AG10803 (cell line): Measurements from ENCODE around the gene MICALL1.
A peak's percentile ranks its signal among the peaks of the same experiment; 100 is the strongest.

Experiments used
- DNase-seq: peaks from one replicate; pipeline ENCODE4 v3.0.0; 2010; ENCODE audit warnings: low read depth
- H3K4me3 ChIP-seq: 2 replicates; pipeline ENCODE4 v1.5.1; 2011; ENCODE audit warnings: mild to moderate bottlenecking, low read length, control low read depth
- TF ChIP-seq, protein P1 (sequence below): conservative IDR thresholded peaks from 2 replicates; pipeline ENCODE4 v1.5.1; 2011; ENCODE audit warnings: mild to moderate bottlenecking, low read length, control low read depth, inconsistent platforms

The MICALL1 gene

DNA sequence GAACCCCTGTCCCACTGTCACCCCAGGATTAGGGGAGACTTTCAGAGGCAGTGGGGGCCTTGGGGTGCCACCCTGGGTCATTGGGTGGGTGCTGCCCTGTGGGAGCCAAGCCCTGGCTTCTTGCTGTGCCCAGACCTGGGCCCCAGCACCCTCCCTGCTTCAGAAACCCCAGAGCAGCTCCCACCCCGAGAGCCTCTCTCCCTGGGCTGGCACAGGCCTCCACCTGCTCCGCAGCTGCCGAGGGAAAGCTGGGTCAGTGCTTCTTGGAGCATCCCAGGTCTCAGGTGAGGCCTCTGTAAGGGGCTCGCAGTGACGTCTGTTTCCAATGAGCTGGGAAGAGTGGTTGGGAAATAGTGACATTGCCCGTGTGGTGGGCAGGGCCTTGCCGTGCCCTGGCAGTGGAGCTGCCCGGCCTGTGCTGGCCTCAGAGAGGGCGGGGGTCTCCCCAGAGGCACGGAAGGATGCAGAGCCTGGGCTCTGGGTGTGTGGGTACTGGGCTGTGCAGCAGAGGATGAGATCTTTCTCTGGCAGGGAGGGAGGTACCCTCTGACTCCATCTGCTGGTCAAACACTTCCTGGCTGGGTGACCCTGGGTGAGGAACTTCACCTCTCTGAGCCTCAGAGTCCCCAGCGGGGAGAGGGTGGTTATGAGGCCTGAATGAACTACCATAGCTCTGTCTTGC lies 24.3 kb downstream of the MICALL1 start:
- no peak overlapping the region for H3K4me3 ChIP-seq
- TF ChIP-seq, protein P1, sequence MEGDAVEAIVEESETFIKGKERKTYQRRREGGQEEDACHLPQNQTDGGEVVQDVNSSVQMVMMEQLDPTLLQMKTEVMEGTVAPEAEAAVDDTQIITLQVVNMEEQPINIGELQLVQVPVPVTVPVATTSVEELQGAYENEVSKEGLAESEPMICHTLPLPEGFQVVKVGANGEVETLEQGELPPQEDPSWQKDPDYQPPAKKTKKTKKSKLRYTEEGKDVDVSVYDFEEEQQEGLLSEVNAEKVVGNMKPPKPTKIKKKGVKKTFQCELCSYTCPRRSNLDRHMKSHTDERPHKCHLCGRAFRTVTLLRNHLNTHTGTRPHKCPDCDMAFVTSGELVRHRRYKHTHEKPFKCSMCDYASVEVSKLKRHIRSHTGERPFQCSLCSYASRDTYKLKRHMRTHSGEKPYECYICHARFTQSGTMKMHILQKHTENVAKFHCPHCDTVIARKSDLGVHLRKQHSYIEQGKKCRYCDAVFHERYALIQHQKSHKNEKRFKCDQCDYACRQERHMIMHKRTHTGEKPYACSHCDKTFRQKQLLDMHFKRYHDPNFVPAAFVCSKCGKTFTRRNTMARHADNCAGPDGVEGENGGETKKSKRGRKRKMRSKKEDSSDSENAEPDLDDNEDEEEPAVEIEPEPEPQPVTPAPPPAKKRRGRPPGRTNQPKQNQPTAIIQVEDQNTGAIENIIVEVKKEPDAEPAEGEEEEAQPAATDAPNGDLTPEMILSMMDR: peak; percentile 65
- DNase-seq: peak; percentile 37

DNA sequence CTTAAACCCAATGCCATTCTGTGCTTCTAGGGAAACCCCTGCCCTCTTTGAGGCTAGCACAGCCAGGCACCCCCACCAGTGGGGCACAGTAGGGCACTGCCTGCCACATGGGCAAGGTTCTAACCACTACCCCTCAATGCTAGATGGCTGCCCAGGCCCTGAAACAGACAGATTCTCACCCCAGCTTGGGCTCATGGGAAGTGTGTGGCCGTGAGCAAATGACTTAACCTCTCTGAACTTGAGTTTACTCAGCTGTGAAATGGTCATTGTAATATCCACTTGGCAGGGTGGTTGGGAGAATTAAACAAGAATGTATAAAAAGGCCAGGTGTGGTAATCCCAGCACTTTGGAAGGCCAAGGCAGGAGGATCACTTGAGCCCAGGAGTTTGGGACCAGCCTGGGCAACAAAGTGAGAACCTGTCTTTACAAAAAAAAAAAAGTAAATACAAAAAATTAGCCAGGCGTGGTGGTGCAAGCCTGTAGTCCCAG lies 24.9 kb downstream of the MICALL1 start:
- TF ChIP-seq, protein P1: no peak
- DNase-seq: no peak
- H3K4me3 ChIP-seq: no peak overlapping the region

DNA sequence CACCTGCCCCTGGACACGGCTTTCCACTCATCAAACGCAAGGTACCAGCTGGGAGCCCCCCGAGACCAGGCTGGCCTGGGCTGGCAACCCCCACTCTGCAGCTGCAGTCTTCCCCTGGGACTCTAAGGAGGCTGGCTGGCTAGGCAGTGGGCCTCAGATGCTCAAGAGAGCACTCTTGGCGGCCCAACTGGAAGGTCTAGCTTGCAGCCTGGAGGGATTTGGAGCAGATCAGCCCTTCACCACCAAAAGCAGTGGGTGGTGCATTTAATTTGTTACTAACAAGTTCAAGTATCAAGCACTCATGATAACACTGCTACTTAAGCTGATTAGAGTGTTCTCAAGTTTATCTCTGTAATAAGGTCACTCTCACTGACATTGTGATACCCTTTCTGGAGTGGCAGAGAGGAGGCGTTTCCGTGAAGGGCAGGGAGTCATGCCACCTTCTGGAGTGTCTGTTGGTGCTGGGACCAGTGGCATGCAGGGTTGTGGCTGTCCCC lies 25.8 kb downstream of the MICALL1 start:
- no peak overlapping the region for H3K4me3 ChIP-seq
- no peak for DNase-seq
- TF ChIP-seq, protein P1: no peak

DNA sequence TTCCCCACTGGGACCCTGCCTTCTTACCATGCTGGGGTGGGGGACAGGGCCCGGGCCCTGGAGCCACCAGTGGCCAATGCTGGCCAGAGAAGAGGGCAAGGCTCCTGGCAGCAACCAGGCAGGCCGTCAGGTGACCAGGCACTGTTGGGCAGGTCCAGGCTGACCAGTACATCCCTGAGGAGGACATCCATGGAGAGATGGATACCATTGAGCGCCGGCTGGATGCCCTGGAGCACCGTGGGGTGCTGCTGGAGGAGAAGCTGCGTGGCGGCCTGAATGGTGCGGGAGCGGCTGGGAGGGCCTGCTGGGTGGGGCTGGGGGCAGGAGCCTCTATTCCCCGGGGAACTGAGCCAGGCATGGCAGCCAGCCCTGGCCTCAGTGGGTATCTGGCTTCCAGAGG lies 26.3 kb downstream of the MICALL1 start:
- H3K4me3 ChIP-seq: no peak overlapping the region
- DNase-seq: no peak
- TF ChIP-seq, protein P1: no peak

DNA sequence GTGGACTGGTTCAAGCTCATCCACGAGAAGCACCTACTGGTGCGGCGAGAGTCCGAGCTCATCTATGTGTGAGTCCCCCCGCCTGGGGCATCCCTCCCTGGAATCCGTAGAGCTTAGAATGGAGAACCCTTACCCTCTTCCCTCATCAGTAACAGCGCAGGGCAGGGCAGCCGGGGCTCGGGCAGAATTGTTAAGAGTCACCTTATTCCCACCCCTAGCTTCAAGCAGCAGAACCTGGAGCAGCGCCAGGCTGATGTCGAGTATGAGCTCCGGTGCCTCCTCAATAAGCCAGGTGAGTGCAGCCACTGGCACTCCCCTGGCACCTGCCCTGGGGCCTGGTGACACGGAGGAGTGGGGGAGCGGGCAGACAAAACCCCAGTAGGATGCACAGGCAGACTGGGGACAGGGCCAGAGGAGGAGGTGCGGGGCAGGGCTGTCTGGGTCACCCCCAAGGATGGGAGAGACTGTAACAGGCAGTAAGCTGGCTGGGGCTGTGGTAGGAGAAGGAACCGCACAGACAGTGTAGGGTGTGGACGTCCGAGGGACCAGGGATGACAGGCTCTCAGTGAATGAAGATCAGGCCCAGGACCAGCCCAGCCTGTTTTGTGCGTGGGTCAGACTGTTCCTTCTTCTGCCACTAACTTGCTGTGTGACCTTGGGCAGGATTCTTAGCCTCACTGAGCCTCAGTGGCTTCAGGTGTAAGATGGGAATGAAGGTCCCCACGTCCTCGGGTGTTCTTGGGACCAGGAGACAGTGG lies 26.9 kb downstream of the MICALL1 start:
- DNase-seq: no peak
- no peak overlapping the region for H3K4me3 ChIP-seq
- TF ChIP-seq, protein P1: no peak

DNA sequence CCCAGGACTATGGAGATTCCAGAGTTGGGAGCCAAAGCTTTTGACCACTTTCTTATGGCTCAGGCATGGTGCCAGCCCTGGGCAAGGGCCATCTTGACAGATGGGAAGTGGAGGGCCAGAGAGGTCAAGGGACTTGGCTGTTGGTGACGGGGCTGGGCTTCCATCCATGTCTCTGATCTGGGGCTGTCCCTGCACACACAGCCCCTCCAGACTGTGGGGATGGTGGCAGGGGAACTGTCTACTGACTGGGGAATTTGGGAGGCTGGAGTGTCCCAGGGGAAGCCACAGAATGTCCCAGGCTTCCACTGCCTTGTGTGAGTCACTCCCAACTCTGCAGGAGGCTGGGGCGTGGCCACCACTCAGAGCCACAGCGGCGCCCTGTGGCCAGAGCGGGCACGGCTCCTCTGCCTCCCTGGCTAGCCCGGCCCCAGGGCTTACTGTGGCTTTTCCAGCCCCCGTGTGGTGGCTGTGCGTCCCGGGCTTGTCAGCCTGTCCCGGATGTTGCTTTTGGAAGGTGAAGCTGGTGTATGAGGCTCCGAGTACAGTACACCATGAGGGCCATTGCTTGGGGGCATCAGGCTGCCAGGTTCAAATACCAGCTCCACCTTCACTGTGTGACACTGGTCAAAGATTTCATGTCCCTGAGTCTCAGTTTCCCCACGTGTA lies 27.7 kb downstream of the MICALL1 start:
- peak; percentile 91 for DNase-seq
- TF ChIP-seq, protein P1: peak; percentile 93
- H3K4me3 ChIP-seq: no peak overlapping the region
